HG03139 (cell line): Measurements from ENCODE around the gene ITCH.
"Not testable (repeated sequence)": the region's sequence is repeated elsewhere in the genome, so short reads cannot be mapped to it uniquely, and the experiment has no call there.

Source experiments
- ATAC-seq: cut with Tn5 transposase; IDR thresholded peaks from one replicate; pipeline ENCODE4 v1.9.1; 2021; ENCODE audit not compliant: unreplicated experiment

ITCH gene

DNA sequence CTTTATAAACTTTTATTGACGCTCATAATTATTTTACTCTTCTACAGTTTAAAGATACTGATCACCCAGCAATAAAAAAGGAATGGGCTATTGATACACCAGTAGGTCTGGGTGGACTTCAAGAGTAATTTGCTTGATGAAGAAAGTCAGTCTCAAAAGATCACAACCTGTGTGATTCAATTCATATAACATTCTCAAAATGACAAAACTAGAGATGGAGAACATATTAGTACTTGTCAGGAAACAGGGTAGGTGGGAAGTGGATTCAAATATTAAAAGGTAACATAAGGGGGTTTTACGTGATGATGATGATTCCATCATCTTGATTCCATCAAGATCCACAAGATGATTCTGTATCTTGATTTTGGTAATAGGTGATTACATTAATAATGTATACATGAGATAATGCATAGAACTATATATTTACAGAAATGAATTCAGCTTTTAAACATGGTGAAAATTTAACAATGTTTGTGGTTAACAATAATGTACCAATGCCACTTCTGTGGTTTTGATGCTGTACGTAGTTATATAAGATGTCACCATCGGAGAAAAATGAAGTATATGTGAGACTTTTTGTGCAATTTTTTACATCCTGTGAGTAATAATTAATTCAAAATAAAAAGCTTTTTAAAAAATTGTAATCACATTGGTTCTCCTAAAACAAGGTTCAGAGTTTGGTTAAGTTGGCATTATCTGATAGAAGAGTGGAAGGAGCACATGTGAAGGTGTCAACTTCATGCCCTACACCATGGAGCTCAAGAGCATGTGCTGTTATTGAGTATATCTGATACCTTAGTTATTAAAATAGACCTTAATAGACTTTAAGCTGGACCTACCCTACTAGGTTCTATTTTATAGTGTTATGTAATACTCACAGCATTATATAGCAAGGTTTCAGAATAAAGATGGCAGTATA lies 86.9 kb downstream of the ITCH start:
- ATAC-seq, result no peak

DNA sequence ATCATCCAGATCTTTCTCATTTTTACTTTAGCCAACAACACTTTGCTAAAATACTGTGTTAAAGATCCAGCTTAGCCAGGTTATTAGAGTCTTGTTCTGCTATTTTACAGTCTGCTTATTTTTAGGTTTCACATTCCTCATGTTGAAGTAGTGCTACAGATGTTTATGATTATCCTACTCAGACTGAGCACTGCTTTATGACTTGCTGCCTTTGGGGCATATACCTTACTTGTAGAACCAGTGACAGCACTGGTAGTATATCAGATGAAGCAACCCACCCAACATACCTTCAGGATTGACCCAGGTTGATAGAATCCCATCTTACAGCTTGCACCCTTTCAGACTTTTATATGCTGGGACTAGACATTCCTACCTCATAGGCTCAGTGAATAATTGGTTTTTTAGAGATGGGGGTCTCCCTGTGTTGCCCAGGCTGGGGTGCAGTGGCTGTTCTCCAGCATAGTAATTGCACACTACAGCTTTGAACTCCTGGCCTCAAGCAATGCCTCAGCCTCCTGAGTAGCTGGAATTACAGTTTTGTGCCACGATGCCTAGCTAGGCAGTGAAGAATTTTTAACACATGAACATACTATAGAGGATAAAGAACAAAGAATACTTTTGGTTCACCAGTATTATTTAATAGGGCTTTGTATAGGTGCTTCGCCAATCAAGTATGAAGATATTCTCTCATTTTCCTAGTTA lies 89.4 kb downstream of the ITCH start:
- ATAC-seq, result no peak

DNA sequence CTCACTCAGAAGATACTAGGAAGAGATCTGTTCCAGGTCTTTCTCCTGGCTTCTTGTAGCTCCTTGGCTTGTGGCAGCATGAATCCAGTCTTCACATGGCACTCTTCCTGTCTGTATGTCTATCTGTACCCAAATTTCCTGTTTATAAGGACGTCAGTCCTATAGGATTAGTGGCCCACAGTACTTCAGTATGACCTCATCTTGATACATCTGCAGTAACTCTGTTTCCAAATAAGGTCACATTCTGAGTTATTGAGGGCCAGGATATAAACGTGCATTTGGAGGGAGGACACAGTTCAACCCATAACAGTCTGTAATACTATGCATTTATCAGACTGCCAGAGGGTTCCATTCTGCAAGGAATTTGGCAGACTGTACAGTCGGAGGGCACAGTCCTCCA lies 95.6 kb downstream of the ITCH start:
- no peak for ATAC-seq

DNA sequence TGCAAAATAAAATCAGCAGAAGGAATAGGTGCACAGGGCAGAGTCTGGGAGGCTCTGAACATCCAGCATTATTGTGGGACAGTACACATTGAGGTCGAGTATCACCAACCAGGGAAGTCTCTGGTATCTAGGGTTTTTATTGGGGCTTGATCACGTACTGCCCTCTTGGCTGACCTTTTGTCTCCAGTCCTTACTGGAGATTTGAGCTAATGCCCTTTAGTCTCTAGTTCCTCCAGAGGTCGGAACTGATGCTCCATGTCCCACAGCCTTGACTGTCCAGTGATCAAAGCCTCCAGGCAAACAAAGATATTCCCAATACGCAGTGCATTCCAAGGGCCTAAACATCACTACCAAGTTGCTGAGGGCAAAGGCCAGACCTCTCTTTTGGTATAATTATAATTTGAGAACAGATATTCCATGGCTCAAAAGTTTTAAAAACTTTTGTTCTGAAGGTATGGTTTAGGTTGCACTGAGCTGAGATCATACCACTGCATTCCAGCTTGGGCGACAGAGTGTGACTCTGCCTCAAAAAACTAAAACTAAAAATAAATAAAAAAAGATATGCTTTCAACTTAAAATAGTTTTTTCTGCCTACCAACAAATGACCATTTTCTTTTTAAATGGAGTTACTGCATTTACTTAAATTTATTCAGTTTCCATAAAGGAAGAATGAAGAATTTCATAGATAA lies 96.3 kb downstream of the ITCH start:
- ATAC-seq, result no peak

DNA sequence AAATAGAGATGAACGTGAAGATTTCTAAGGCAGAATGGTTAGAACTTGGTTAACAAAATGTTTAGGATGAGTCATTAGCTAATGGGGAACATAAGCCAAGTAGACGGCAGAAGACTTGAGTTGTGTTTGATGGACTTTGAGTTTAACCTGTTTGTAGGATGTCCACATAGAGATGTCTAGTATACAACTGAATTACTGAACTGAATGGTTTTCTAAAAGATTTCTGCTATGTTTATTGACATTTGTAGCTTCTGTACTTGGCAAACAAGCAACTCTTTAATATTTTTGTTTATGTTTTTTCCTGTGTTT lies 98.7 kb downstream of the ITCH start:
- no peak for ATAC-seq

DNA sequence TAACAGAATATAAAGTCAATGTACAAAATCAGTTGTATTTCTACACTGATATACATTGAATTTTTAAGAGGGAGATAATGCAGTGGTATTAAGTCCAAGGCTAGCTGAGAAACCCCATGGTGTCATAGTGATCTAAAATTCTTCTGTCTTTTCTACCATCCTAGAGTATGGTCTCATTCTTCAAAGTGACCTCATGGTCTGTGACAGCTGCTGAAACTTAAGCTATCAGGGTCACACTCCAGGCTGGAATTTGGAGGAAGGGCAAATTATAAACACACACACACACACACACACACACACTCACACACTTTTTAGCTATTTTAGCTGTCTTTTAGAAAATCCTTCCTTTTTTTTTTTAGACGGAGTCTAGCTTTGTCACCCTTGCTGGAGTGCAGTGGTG lies 105.9 kb downstream of the ITCH start:
- ATAC-seq, result no peak

DNA sequence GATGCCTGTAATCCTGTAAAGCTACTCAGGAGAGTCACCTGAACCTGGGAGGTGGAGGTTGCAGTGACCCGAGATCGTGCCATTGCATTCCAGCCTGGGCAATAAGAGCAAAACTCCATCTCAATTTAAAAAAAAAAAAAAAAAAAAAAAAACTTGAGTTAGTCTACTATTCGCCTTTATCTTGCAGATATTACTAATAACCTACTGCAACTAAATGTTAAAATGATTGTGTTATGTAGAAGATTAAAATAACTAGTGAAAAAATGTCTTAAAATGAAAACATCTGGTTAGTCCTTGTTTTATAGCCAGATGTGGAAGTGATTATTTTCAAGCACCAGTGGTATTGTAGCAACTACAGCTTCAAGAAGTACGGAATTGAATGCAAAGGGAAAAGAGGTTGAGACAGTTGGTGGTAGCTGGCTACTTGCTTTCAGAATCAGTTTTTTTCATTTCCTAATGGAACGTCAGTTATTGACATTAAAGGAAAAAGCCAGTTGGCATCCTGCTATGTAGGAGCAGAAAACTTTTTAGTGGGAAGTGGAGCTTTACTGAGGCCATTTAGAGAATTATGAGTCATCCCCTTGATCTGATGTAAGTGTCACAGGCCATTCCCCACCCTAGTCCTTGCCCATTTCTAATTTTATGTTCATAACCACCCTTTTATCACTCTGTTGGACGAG lies 109.3 kb downstream of the ITCH start:
- ATAC-seq, result no peak

DNA sequence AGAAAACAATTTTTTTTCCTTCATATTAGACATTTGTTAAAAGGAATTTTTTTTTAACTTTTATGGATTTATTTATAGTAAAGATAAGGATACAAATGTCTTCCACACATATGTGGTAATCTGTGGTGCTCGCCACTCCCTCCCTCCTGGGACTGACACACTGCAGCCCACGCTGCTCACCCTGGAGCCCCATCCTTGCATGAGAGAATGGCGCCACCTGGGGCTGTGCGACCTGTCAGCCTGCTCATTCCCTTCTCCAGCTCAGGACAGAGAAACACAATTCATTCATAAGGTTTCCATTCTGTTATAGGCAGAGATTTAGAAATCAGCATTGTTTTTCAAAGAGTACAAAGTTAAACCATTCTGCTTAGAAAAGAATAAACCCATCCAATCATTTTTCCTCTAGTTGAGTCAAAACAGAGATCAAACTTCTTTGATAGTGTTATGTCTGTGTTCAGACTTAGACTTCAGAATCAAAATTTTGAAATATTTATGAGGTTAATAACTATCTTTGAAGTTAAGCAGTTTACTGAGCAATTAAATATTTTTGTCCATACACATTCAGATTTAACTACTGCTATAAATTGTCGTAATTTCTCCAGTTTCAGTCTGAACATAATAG lies 110.3 kb downstream of the ITCH start:
- no peak for ATAC-seq

DNA sequence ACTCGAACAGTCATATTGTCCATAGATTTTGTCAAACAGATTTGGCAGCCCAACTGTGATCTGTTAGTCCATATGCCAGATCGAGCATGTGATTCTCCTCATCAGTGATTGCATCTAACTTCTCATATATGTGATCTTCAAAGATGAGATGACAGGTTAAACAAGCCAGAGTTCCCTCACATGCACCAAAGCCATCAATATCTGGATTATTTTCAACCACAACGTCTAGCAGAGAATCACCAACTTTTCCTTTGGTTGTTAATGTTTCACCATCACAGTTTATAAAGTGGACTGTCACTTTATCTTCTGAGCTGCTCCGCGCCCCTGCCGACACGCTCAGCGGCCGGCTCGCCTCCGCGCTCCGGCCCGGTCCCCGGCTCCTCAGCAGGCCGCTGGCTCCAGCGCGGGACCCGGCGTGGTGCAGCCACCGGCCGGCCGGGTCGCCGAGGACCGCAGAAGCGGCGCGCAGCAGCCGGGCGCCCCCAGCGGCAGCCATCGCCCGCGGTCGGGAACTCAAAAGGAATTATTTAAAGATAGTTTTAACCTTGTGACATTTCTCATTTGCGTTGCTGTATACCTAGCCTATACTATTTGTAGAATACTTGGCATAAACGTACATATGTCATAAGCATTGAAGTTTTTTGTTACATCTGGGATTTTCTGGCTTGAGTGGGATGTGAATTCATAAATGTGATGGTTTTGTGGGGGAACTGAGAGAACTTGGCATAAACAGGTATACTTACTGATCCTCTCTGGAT lies 113.1 kb downstream of the ITCH start:
- no peak for ATAC-seq

DNA sequence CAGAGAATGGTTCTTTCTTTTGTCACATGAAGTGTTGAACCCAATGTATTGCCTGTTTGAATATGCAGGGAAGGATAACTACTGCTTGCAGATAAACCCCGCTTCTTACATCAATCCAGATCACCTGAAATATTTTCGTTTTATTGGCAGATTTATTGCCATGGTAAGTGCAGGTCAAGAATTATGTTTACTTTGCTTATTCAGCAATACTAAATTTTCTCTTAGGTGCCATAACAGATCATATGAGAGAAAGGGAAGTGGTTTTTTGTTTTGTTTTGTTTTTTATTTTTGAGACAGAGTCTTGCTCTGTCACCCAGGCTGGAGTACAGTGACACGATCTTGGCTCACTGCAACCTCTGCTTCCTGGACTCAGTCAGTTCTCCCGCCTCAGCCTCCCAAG lies 116.6 kb downstream of the ITCH start:
- ATAC-seq, result no peak

DNA sequence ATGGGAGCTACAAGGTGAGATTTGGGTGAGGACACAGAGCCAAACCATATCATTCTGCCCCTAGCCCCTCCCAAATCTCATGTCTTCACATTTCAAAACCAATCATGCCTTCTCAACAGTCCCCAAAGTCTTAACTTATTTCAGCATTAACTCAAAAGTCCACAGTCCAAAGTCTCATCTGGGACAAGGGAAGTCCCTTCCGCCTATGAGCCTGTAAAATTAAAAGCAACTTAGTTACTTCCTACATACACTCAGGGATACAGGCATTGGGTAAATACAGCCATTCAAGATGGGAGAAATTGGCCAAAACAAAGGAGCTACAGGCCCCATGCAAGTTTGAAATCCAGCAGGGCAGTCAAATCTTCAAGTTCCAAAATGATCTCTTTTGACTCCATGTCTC lies 119.1 kb downstream of the ITCH start:
- ATAC-seq, result not testable (repeated sequence)

DNA sequence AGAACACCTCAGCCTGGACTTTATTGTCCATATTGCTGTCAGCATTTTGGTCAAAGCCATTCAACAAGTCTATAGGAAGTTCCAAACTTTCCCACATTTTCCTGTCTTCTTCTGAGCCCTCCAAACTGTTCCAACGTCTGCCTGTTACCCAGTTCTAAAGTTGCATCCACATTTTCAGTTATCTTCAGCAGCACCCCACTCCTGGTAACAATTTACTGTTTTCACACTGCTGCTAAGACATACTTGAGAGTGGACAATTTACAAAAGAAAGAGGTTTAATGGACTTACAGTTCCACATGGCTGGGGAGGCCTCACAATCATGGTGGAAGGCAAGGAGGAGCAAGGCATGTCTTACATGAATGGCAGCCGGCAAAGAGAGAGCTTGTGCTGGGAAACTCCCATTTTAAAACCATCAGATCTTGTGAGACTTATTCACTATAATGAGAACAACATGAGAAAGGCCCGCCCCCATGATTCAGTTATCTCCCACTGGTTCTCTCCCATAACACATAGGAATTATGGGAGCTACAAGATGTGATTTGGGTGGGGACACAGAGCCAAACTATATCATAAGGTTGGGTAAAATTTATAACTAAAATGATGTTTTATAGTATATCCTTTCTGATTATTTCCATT lies 120.6 kb downstream of the ITCH start:
- ATAC-seq, result not testable (repeated sequence)

DNA sequence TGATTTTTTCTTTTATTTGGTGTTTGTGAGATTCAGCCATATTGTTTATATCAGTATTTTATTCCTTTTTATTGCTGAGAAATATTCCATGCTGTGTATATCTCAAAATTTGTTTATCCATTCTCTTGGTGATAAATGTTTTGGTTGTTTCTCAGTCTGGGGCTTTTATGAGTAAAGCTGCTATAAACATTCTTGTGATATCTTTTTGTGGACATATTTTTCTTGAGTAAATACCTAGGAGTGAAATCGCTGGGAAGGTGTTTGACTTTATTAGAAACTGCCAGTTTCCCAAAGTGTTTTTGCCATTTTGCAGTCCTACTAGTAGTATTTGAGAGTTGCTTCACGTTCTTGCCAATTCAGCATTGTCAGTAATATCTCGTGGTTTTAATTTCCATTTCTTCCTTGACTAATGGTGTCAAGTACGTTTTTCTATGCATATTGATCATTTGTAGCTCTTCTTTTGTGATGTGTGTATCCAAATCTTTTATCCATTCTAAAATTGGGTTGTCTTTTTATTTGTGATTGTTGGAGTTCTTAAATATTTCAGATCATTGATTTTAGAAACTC lies 122.1 kb downstream of the ITCH start:
- ATAC-seq, result no peak

DNA sequence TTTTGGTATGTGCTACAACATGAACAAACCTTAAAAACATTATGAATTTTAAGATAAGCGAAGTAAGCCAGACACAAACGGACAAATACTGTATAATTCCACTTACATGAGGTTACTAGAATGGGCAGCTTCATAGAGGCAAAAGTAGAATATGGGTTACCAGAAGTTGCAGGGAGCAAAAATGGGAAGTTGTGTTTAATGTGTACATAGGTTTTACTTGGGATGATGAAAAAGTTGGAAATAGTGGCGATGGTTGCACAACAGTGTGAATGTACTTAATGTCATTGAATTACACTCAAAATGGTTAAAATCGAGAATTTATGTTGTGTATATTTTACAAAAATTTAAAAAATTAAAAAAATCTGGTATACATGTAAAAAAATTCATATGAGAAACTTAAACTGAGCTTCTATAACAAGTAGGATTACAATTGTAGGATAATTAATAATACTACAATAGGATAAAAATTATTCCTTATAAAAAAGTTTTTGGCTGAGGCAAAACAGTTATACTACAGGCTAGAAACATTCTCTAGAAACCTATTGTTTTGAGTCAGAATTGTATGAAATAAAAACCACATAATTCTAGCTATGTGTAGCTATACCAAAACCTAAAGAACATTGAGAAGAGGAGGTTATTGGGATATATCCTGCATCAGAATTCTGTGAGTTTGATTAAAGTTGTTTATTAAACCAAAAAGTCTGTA lies 128.3 kb downstream of the ITCH start:
- no peak for ATAC-seq

DNA sequence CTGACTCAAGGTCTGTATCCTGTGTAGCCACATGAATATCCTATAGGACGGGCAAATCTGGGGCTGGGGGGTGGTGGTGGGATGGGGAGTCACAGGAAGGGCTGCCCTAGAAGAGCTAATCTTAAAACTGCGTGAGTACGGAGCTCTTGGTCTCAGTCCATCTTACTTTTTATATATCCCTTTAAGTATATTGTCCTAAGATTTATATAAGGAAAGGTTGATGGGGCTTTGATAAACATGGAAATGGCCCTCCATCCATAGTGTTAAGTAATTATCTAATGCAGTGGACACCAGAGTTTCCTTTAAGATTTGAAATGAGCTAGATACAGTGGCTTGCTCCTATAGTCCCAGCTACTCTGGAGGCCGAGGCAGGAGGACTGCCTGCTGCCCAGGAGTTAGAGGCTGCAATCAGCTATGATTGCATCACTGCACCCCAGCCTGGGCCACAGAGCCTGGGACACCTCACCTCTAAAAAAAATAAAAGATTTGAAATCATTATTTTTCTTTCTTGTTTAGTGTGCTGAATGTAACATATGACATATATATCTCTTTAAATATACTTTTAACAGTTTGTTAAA lies 128.9 kb downstream of the ITCH start:
- no peak for ATAC-seq

DNA sequence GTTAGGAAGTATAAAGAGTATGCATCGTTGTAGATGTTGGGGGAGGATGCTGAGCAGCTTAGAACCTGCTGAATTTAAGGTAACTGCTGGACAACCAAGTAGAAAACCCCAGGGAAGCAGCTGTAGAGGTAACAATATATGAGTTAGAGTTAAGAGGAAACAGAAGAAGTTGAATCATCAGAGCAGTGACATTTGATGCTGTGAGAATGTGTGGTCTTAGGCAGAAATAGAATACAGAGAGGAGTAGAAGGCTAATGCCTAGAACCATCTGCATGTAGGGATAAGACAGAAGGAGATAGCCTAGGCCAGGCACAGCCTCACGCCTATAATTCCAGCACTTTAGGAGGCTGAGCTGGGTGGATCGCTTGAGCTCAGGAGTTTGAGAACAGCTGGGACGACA lies 130.6 kb downstream of the ITCH start:
- no peak for ATAC-seq

DNA sequence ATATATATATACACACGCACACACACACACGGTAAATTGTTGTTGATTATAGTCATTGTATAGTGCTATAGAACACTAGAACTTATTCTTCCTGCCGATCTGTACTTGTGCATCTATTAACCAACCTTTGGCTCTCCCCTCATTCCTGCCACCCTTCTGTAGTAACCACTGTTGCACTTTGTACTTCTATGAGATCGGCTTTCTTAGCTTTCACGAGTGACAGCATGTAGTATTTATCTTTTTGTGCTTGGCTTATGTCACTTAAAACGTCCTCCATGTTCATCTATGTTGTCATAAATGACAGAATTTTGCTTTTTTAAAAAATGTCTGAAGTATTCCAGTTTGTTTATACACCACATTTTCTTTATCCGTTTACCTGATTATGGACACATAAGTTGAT lies 132.2 kb downstream of the ITCH start:
- no peak for ATAC-seq

DNA sequence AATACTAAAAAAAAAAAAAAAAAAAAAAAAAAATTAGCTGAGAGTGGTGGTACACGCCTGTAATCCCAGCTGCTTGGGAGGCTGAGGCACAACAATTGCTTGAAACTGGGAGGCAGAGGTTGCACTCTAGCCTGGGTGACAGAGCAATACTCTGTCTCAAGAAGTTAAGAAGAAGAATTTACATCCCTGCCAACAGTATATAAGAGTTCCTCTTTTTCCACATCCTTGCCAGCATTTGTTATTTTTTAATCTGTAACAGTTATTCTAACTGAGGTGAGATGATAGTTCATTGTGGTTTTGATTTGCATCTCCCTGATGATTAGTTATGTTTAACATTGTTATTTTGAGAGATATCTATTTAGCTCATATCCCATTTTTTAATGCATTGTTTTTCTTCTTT lies 132.8 kb downstream of the ITCH start:
- ATAC-seq, result no peak
